Hematopoietic multipotent progenitor cell treated with erythropoietin and hydrocortisone succinate and interleukin-3 and kit ligand, for 17 days (in vitro differentiated cells): Measurements from ENCODE around the gene DNAJC22.
"Not testable (repeated sequence)": the region's sequence is repeated elsewhere in the genome, so short reads cannot be mapped to it uniquely, and the experiment has no call there.

Source experiments
- DNase-seq: peaks from one replicate; pipeline ENCODE4 v3.0.0-alpha.2; 2015; ENCODE audit warnings: low spot score

DNAJC22 gene

GRCh38 chr12:49346659-49347310 is at the start of gene DNAJC22:
Gene DNAJC22 (plus strand): TSS chr12:49346888. CDS start chr12:49348873, 1,985 bp downstream.
- DNase-seq: no peak

DNA sequence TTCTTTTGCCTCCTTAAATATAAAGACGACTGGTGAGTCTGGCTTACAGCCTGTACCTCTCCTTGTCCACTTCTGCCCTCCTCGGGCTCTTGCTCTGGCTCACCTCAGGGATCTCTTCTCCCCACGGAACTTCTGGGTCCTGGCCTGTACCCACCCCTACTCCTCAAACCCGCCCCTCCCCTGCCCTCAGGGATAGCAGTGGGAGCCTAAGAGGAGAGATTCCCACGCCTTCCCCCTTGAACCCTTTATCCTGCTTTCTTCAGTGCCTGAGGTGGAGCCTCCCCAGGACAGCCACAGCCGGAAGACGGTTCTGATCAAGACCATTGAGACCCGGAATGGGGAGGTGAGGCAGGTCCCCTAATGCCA is 49.0 kb upstream of the DNAJC22 start:
- no peak for DNase-seq

DNA sequence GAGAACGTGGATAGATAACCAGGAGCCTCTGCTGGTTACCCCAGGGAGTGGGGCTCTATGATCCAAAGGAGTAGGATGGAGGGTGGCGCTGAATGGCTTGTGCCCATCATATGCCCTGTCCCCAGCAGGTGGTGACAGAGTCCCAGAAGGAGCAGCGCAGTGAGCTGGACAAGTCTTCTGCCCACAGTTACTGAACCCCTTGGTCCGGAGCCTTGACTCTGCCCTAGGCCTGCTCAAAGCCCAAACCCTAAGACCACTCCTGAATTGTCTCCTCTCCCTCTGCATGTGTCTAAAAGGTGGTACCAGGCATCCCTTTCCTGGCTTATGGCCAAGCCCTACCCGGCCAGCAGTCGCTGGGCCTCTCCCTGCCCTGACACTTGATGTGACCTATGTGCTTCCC is 48.5 kb upstream of the DNAJC22 start:
- DNase-seq: no peak

DNA sequence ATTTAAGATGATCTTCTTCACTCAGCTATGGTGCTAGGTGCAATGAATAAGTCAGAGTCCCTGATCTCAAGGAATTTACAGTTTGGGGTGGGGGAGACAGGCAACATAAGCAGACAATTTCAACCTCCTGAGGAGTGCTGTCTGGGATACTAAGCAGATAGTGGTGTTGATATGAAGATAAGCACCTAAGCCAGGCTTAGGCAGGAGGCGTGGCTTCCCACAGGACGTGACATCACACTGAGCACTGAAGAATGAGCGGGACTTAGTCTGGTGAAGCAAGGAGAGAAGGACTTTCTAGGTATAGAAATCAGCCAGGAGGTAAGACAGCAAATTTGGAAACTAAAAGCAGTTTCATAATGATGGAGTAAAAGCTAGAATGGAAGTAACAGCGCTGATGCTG is 44.9 kb upstream of the DNAJC22 start:
- DNase-seq: no peak

DNA sequence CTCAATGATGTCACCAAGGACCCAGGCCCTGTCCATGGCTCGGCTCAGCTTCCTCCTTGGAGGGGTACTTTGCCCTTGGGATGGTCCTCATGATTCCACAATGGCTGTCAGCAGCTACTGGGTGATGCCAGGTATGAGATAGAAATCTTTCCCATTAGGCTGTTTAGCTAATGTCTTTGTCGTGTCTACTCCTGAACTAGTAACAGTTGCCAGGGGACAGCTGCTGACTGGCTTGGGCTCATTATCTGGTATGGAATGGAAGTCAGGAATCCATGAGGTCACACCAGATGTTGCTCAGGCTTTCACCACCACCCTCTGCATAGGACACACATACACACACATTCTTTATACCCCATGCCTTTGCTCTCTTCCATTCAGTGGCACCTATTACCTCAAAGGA is 42.5 kb upstream of the DNAJC22 start:
- DNase-seq: no peak

DNA sequence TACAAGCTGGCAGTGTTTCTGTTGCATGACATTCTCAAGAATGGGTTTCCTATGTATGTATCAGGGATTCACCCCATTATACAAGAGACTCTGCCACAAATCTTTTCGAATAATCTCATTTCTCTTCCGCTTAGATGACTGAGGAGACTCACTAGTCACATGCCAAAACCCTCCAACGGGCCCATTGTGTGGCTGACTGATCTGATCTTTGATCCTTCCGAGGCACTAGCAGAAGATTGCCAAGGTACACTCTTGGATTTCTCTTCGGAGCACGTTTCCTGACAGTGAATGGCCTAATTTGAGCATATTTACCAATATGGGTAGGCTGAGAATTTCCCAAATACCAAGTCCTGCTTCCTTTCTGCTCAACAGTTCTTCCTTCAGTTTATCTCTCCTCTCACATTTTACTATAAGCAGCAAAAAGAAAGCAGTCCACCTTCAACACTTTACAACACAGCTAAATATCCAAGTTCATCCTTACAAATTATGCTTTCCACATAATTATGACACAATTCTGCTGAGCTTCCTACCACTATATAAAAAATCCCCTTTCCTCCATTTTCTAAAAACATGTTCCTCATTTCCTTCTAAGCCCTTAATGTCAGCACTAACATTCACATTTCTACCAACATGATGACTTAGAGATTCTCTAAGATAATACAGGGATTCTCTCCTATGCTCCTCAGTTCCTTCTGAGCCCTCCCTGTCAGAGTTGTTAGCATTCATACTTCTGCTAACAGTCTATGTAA is 40.8 kb upstream of the DNAJC22 start:
- DNase-seq: no peak

GRCh38 chr12:49309386-49309785 is 37.3 kb upstream of the DNAJC22 start:
- no peak for DNase-seq

GRCh38 chr12:49310451-49311000 is 36.2 kb upstream of the DNAJC22 start:
- not testable (repeated sequence) for DNase-seq

- no peak for DNase-seq
These were observed 31.9 kb upstream of the DNAJC22 start for GRCh38 chr12:49314811-49315210.

GRCh38 chr12:49317118-49317517 is 29.6 kb upstream of the DNAJC22 start:
- DNase-seq: not testable (repeated sequence)

GRCh38 chr12:49320411-49321103 is 26.1 kb upstream of the DNAJC22 start:
- DNase-seq: not testable (repeated sequence)

- no peak for DNase-seq
These were observed 24.4 kb upstream of the DNAJC22 start for GRCh38 chr12:49322367-49322707.

DNA sequence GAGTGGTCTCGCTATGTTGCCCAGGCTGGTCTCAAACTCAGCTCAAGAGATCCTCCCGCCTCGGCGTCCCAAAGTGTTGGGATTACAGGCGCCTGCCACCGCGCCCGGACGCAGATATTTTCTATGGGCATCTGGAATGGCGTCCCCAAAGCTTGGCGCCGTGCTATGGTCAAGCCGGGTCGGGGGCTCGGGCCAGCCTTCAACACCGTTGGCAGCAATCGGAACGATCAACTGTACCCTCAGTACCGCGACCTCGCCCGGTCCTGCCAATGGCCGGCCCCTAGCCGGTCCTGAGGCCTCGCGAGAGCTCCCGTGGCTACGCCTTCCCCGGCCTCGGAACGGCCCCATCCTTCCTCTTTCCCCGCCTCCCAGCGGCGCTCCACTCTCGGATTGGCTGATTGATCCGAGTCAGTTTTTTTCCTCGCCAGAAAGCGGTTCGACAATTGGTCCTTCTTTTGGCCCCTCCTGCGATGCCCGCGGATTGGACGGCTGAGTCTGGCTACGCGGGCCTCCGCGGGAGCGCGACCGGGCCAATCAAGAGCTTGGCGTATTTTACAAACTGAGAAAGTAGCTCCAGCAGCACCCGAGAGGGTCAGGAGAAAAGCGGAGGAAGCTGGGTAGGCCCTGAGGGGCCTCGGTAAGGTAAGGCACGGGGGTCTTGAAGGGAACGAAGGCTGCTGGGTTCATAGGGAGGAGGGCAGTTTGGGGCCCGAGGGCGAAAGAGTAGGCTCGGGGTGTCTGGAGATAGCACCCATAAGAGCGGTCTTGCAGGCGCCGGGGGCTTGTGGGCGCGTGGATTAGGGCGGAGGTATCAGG is 23.8 kb upstream of the DNAJC22 start, which contains the start of gene TROAP:
TSS of gene TROAP (plus strand) at position 548 of the 816 bp plus-strand sequence. CDS start 354 bp downstream, outside the sequence.
- DNase-seq: peak; percentile 99

- no peak for DNase-seq
These were observed 23.1 kb upstream of the DNAJC22 start for GRCh38 chr12:49323524-49324097.

GRCh38 chr12:49325606-49326005 is 21.1 kb upstream of the DNAJC22 start:
- DNase-seq: no peak

DNA sequence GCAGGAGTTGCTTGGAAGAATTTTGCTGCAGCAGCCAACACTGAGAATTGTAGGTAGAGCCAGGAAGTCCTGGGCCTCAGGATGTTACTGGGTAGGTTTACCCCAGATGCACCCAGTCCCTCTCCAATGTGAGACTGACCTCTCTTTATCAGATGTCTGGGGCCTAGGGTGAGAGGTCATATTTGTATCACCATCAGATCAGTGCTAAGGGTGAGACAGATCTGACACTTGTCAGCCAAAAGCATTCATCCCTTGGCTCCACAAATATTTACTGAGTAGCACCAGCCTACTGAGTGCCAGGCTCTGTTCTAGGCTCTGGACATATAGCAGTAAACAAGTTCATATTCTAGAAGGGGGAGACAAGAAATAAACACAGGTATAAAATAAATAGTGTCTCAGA is 19.3 kb upstream of the DNAJC22 start:
- no peak for DNase-seq

GRCh38 chr12:49327887-49328286 is 18.8 kb upstream of the DNAJC22 start:
- DNase-seq: no peak

GRCh38 chr12:49328816-49329215 is 17.9 kb upstream of the DNAJC22 start:
- DNase-seq: no peak

GRCh38 chr12:49330032-49330619 is 16.6 kb upstream of the DNAJC22 start:
- no peak for DNase-seq

DNA sequence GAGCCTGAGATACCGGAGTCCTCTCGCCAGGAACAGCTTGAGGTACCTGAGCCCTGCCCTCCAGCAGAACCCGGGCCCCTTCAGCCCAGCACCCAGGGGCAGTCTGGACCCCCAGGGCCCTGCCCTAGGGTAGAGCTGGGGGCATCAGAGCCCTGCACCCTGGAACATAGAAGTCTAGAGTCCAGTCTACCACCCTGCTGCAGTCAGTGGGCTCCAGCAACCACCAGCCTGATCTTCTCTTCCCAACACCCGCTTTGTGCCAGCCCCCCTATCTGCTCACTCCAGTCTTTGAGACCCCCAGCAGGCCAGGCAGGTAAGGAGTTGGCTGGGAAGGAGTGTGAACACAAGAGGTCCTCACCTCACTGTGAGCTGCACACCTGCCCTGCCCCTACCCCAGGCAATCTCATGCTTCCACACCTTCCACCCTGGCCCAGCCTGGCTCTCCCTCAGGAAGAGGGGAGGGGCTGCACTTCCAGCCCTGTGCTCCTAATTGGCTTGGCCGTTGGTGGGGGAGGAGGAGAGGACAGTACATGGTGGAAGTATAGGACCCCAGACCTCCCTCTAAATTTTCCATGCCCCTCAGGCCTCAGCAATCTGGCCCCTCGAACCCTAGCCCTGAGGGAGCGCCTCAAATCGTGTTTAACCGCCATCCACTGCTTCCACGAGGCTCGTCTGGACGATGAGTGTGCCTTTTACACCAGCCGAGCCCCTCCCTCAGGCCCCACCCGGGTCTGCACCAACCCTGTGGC is 15.9 kb upstream of the DNAJC22 start:
- no peak for DNase-seq
